ENCODE results near the gene FAM156A.

FAM156A gene

GRCh38 chrX:52995135-52995986 is 37.0 kb upstream of the FAM156A start (continued):
- TF ChIP-seq ATF2 (tag by site-specific recombination; IDR thresholded peaks at IDR 0.05; ENCODE audit: low read depth) (no peak), CTCF (tag by site-specific recombination; IDR thresholded peaks at IDR 0.05) (peak; percentile 89), TSHZ1 (tag by site-specific recombination; IDR thresholded peaks at IDR 0.05; ENCODE audit: borderline replicate concordance) (no peak), ZNF311 (tag by site-specific recombination; IDR thresholded peaks at IDR 0.05; ENCODE audit: borderline replicate concordance) (no peak), ZBTB26 (tag by site-specific recombination; optimal IDR thresholded peaks at IDR 0.05) (peak; percentile 34), ZNF366 (tag by site-specific recombination; conservative IDR thresholded peaks at IDR 0.05) (no peak), ZNF670 (tag by site-specific recombination; IDR thresholded peaks at IDR 0.05; ENCODE audit: low read depth) (no peak)

GRCh38 chrX:52990848-52991247 is 32.5 kb upstream of the FAM156A start:
- no peak overlapping the region for H3K27ac ChIP-seq (ENCODE audit: extremely low read depth, low read depth, low read length)
- POLR2A ChIA-PET = no interaction called here
- H3K4me3 ChIP-seq (ENCODE audit: low read depth, low read length) = no peak overlapping the region
- H3K36me3 ChIP-seq (ENCODE audit: control insufficient read depth in 2 of 2, insufficient read depth in 1 of 2, low read length in 2 of 2) = no peaks in the 10 kb centered on the region
- H3K9me3 ChIP-seq (ENCODE audit: control insufficient read depth, insufficient read depth, low read depth, low read length) = no peaks in the 10 kb centered on the region
- CTCF ChIA-PET = interaction anchor here (0.5 to 3.3 kb wide), 7 partner anchors 11 to 1980 kb away, joined by 3 to 15 read pairs (median 5); no protein-coding TSS in a partner anchor
- no peaks in the 10 kb centered on the region for H3K4me1 ChIP-seq (ENCODE audit: control insufficient read depth, insufficient read depth, low read length)
- TF ChIP-seq ZNF324 (tag by site-specific recombination; IDR thresholded peaks at IDR 0.05) (no peak), ZNF488 (tag by site-specific recombination; IDR thresholded peaks at IDR 0.05) (no peak), ZNF473 (tag by site-specific recombination; IDR thresholded peaks at IDR 0.05) (no peak), ZNF266 (tag by site-specific recombination; IDR thresholded peaks at IDR 0.05; ENCODE audit: low read depth) (no peak), ZNF600 (tag by site-specific recombination; IDR thresholded peaks at IDR 0.05) (no peak), ZSCAN23 (tag by site-specific recombination; IDR thresholded peaks at IDR 0.05) (no peak), ZNF747 (tag by site-specific recombination; IDR thresholded peaks at IDR 0.05) (no peak), PRDM2 (tag by site-specific recombination; IDR thresholded peaks at IDR 0.05; ENCODE audit: borderline replicate concordance) (no peak), MZF1 (tag by site-specific recombination; IDR thresholded peaks at IDR 0.05; ENCODE audit: borderline replicate concordance) (no peak), ZIC2 (tag by site-specific recombination; IDR thresholded peaks at IDR 0.05) (no peak), ZNF529 (tag by site-specific recombination; IDR thresholded peaks at IDR 0.05; ENCODE audit: insufficient replicate concordance) (no peak), ZNF138 (tag by site-specific recombination; IDR thresholded peaks at IDR 0.05; ENCODE audit: borderline replicate concordance) (no peak), KLF1 (tag by site-specific recombination; IDR thresholded peaks at IDR 0.05) (no peak)

Data from HEK293 (cell line).